K562 (cell line): ENCODE measurements around the gene LPXN. TPM values are rescaled to one million over a fixed set of nuclear protein-coding genes. Genes with fewer than 3 reads are reported as not detected.

Source experiments
- ATAC-seq: fragments of 200-7000 bp; cut with Tn5 transposase; 3 replicates; pipeline ENCODE4 v1.9.1; 2020; ENCODE audit warnings: moderate library complexity
- BruUV-seq: library from RNA; stranded (reverse); fragments of 400-500 nt; replicated peaks from 2 replicates; lab custom pipeline; 2021; lab: Mats Ljungman, UMichigan
- CTCF ChIA-PET: fragments of 300-600 bp; formaldehyde crosslinking; extraction: SDS; loops from one replicate; lab custom pipeline; 2021; ENCODE audit warnings: low intra/inter-chr PET ratio; lab: Yijun Ruan, JAX
- POLR2A ChIA-PET: fragments of 300-600, 350-650 bp; sonication (Branson Sonifier 250); formaldehyde crosslinking; extraction: SDS; loops from one replicate; lab custom pipeline; 2021; ENCODE audit warnings: antibody characterized with exemption, inconsistent platforms; lab: Yijun Ruan, JAX
- DNase-seq, 4 experiments: peaks; one replicate each; pipeline versions ENCODE4 v3.0.0 to v3.0.0-alpha.2; 2011 to 2018; ENCODE audit warnings: low spot score in 3 of 4, mixed read lengths in 3 of 4; ENCODE audit errors: extremely low read depth in 1 of 4
- FAIRE-seq: peaks from 2 replicates; lab custom pipeline; 2011; peaks lifted over from hg19 to GRCh38; lab: Jason Lieb, UNC
- H2AFZ ChIP-seq: 2 replicates; pipeline ENCODE4 v1.6.0; 2011; ENCODE audit warnings: low read depth, low read length, control low read depth, inconsistent platforms
- H3K27ac ChIP-seq: fragments of 200-600 bp; 3 replicates; pipeline ENCODE4 v1.8.0; 2011; ENCODE audit warnings: low read depth, mild to moderate bottlenecking, control low read depth, inconsistent platforms, low read length, moderate library complexity, mixed read lengths; ENCODE audit errors: extremely low read depth
- H3K27me3 ChIP-seq, 2 experiments: fragments of 300-600 bp in 1 of 2; 2 replicates in 1 of 2; 3 replicates in 1 of 2; pipeline versions ENCODE4 v1.6.0 to v1.8.0; 2011; ENCODE audit warnings: inconsistent platforms in 2 of 2, low read length in 2 of 2, mild to moderate bottlenecking in 1 of 2, mixed read lengths in 1 of 2, moderate library complexity in 1 of 2; ENCODE audit not compliant: control insufficient read depth in 2 of 2, insufficient read depth in 2 of 2
- H3K36me3 ChIP-seq: fragments of 300-600 bp; 3 replicates; pipeline ENCODE4 v1.8.0; 2011; ENCODE audit warnings: mild to moderate bottlenecking, low read length, inconsistent platforms; ENCODE audit not compliant: control insufficient read depth, insufficient read depth
- H3K4me1 ChIP-seq, 2 experiments: fragments of 200-600 bp in 1 of 2; replicated peaks in 1 of 2; 2 replicates in 1 of 2; 3 replicates in 1 of 2; pipeline versions ENCODE4 v1.5.1 to v1.8.0; 2011; ENCODE audit warnings: inconsistent platforms in 2 of 2, low read length in 2 of 2, mild to moderate bottlenecking in 1 of 2, mixed read lengths in 1 of 2, moderate library complexity in 1 of 2; ENCODE audit not compliant: control insufficient read depth in 2 of 2, insufficient read depth in 2 of 2
- H3K4me2 ChIP-seq: 2 replicates; pipeline ENCODE4 v1.6.1; 2011; ENCODE audit warnings: low read length, control low read depth, inconsistent platforms, mixed read lengths; ENCODE audit not compliant: insufficient read depth
- H3K4me3 ChIP-seq: fragments of 200-600 bp; sonication (generic), shearing (Covaris generic); 2 replicates; pipeline ENCODE4 v1.5.1; 2016; ENCODE audit warnings: control low read depth, inconsistent platforms
- H3K79me2 ChIP-seq: fragments of 200-600 bp; 3 replicates; pipeline ENCODE4 v1.8.0; 2011; ENCODE audit warnings: low read length, inconsistent platforms; ENCODE audit not compliant: control insufficient read depth, insufficient read depth
- H3K9ac ChIP-seq, 2 experiments: 2 replicates each; pipeline versions ENCODE4 v1.6.0 to v1.6.1; 2011; ENCODE audit warnings: low read depth in 2 of 2, low read length in 2 of 2, control low read depth in 1 of 2, inconsistent platforms in 1 of 2, mild to moderate bottlenecking in 1 of 2, mixed read lengths in 1 of 2; ENCODE audit not compliant: insufficient read depth in 1 of 2
- H3K9me1 ChIP-seq: one replicate; pipeline ENCODE4 v1.6.0; 2011; ENCODE audit warnings: inconsistent platforms, mild to moderate bottlenecking, low read length, moderate library complexity; ENCODE audit not compliant: control insufficient read depth, insufficient read depth
- H3K9me3 ChIP-seq: replicated peaks from 2 replicates; pipeline ENCODE4 v1.5.1; 2011; ENCODE audit warnings: low read depth, low read length, inconsistent platforms; ENCODE audit not compliant: control insufficient read depth, insufficient read depth
- H4K20me1 ChIP-seq: replicated peaks from 2 replicates; pipeline ENCODE4 v1.6.1; 2011; ENCODE audit warnings: low read length, inconsistent platforms, mixed read lengths; ENCODE audit not compliant: control insufficient read depth, insufficient read depth
- BRD4 ChIP-seq: fragments of 200-600 bp; sonication (generic); IDR thresholded peaks from 2 replicates; pipeline ENCODE4 v1.6.1; 2017; ENCODE audit warnings: inconsistent platforms
- ETV1 ChIP-seq: fragments of 450-650 bp; conservative IDR thresholded peaks from 2 replicates; pipeline ENCODE4 v1.6.1; 2016; ENCODE audit warnings: missing genetic modification characterization, control low read depth, low read depth, missing compliant biosample characterization
- FOXA1 ChIP-seq: fragments of 450-650 bp; IDR thresholded peaks from 2 replicates; pipeline ENCODE4 v1.6.1; 2016; ENCODE audit warnings: mild to moderate bottlenecking, borderline replicate concordance
- FOXM1 ChIP-seq, 2 experiments: fragments of 450-650 bp in 1 of 2; sonication (generic) in 1 of 2; formaldehyde crosslinking in 1 of 2; IDR thresholded peaks; 2 replicates each; pipeline versions ENCODE4 v1.6.1 to v1.9.0; 2017 to 2022; ENCODE audit warnings: low read depth in 2 of 2, mild to moderate bottlenecking in 2 of 2, missing genetic modification reagents in 1 of 2, moderate library complexity in 1 of 2
- GATAD2B ChIP-seq: fragments of 450-650 bp; IDR thresholded peaks from 2 replicates; pipeline ENCODE4 v1.6.1; 2017; ENCODE audit warnings: mild to moderate bottlenecking, borderline replicate concordance
- HLTF ChIP-seq: fragments of 450-650 bp; IDR thresholded peaks from 2 replicates; pipeline ENCODE4 v1.6.1; 2016
- HNRNPUL1 ChIP-seq: fragments of 200-400 bp; formaldehyde crosslinking; IDR thresholded peaks from 2 replicates; pipeline ENCODE4 v1.6.1; 2017; ENCODE audit warnings: low read length
- KAT7 ChIP-seq: sonication (generic); formaldehyde crosslinking; IDR thresholded peaks from 2 replicates; pipeline ENCODE4 v1.8.0; 2022; ENCODE audit warnings: missing genetic modification reagents, mild to moderate bottlenecking, borderline replicate concordance
- MAZ ChIP-seq, 2 experiments: fragments of 450-650 bp in 1 of 2; sonication (generic) in 1 of 2; formaldehyde crosslinking; IDR thresholded peaks in 1 of 2; conservative IDR thresholded peaks in 1 of 2; 2 replicates each; pipeline versions ENCODE4 v1.4.0 to v1.5.0; 2020; ENCODE audit warnings: mild to moderate bottlenecking in 1 of 2, missing genetic modification reagents in 1 of 2
- NR2C2 ChIP-seq, 2 experiments: fragments of 200-800 bp in 1 of 2; sonication (Bioruptor generic) in 1 of 2; sonication (generic) in 1 of 2; formaldehyde crosslinking in 1 of 2; IDR thresholded peaks; 2 replicates each; pipeline versions ENCODE4 v1.6.1 to v1.8.0; 2016 to 2022; ENCODE audit warnings: mild to moderate bottlenecking in 1 of 2, missing compliant biosample characterization in 1 of 2, missing genetic modification characterization in 1 of 2, missing genetic modification reagents in 1 of 2
- SAFB2 ChIP-seq: fragments of 200-400 bp; formaldehyde crosslinking; IDR thresholded peaks from 2 replicates; pipeline ENCODE4 v1.6.1; 2018; ENCODE audit warnings: borderline replicate concordance, low read length, low read depth, moderate library complexity; ENCODE audit not compliant: severe bottlenecking
- ZEB2 ChIP-seq: fragments of 450-650 bp; IDR thresholded peaks from 2 replicates; pipeline ENCODE4 v1.6.1; 2016
- ZNF212 ChIP-seq: fragments of 450-650 bp; formaldehyde crosslinking; IDR thresholded peaks from 2 replicates; pipeline ENCODE4 v1.4.0; 2020; ENCODE audit warnings: mild to moderate bottlenecking
- ZNF561 ChIP-seq: fragments of 450-650 bp; formaldehyde crosslinking; conservative IDR thresholded peaks from 2 replicates; pipeline ENCODE4 v1.4.0; 2020; ENCODE audit warnings: mild to moderate bottlenecking, moderate library complexity
- ZSCAN29 ChIP-seq: fragments of 450-650 bp; IDR thresholded peaks from 2 replicates; pipeline ENCODE4 v1.6.1; 2017
- WGBS: fragments of 100-300 bp; shearing (Covaris generic); methylation state at CpG from one replicate; pipeline ENCODE4 v1.1.6; 2016; ENCODE audit warnings: low coverage, mixed read lengths; ENCODE audit not compliant: insufficient coverage; ENCODE audit errors: missing lambda C conversion rate; 5-methylcytosine and 5-hydroxymethylcytosine counted together
- in situ Hi-C: fragments of 300-500 bp; cut with MboI; formaldehyde crosslinking; loops from 4 replicates; pipeline ENCODE4 v1.15.0; 2018; ENCODE audit warnings: inconsistent platforms, mixed read lengths
- intact Hi-C: fragments of 100-400 bp; cut with micrococcal nuclease; formaldehyde crosslinking; loops from 2 replicates; pipeline ENCODE4 v1.14.2; 2022
- polyA plus RNA-seq, 8 experiments: library from polyadenylated mRNA; depleted of rRNA in 4 of 8; stranded (reverse) in 5 of 8; unstranded in 3 of 8; fragments of >200 nt; fragmentation: Nextera tagmentation in 2 of 8; fragmentation: Illumina TruSeq in 1 of 8; extraction: Ambion mirVana in 2 of 8; extraction: Trizol in 1 of 8; gene quantifications; 2 replicates each; pipeline versions ENCODE4 v1.2.1 to v1.2.3, GENCODE V29; 2011 to 2014; ENCODE audit warnings: inconsistent platforms in 1 of 8, missing spikeins in 1 of 8
- total RNA-seq, 7 experiments: library from RNA; depleted of rRNA in 6 of 7; stranded (reverse); fragments of >200 nt in 6 of 7; fragmentation: Illumina TruSeq in 2 of 7; extraction: Trizol in 2 of 7; gene quantifications; 2 replicates each; pipeline versions ENCODE4 v1.2.1 to v1.2.3, GENCODE V29; 2011 to 2021; ENCODE audit warnings: low replicate concordance in 1 of 7
- TF ChIP-seq, protein P1 (sequence below): fragments of 250-450 bp; sonication (Bioruptor Pico); IDR thresholded peaks from 2 replicates; pipeline ENCODE4 v1.8.0; 2022; ENCODE audit warnings: moderate library complexity, mild to moderate bottlenecking, inconsistent platforms
- TF ChIP-seq, protein P2 (sequence below): fragments of 250-450 bp; sonication (Bioruptor Pico); IDR thresholded peaks from 2 replicates; pipeline ENCODE4 v1.9.0; 2021; ENCODE audit warnings: mild to moderate bottlenecking, inconsistent platforms
- TF ChIP-seq, protein P3 (sequence below): fragments of 450-650 bp; conservative IDR thresholded peaks from 2 replicates; pipeline ENCODE4 v1.6.1; 2016; ENCODE audit warnings: missing genetic modification characterization, low read depth, mild to moderate bottlenecking, missing compliant biosample characterization, moderate library complexity

The LPXN gene
- total and polyA plus RNA-seq, 9 of the 15 experiments (the other 6 are each of a cell fraction or from before 2014, with no cell fraction given) = 0.73 to 3.1 (median 2.0) TPM

DNA sequence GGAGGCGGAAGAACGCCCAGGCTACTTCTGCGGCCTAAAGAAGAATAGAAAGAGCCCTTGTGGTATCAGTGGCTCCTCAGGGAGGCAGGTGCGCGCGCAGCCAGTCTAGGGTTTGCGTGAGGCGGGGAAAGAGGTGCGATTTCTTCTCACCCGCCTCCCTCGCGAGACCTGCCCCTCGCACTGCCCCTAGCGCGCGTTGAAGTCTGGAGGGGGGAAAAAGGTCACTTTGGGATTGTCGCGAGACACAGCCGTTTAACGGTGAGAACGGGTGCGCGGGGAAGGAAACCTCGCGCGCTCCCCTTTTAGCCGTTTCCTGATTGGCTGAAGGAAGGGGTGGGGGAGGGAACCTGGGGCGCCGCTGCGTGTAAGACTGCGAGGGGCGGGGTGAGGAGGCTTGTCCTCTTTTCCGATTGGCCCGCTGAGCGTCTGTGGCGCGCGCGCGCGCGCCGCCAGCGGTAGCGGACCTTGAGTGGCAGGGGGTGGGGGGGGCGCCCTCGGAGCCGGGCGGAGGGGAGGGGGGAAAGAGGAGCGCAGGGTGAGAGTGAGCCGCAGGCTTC, 3.1 kb upstream of the LPXN start, which contains the start of gene ZFP91:
ZFP91 (plus strand) TSS at position 429 of the 557 bp plus-strand sequence. CDS start 219 bp downstream, outside the sequence.
- H4K20me1 ChIP-seq = peaks cover 5% of the 10 kb centered on the region; the same call in 1 of the 2 replicates
- ChIA-PET CTCF (interaction anchor here (0.6 to 3.0 kb wide), 4 partner anchors 37 to 1067 kb away, joined by 3 to 15 read pairs (median 3); no protein-coding TSS in a partner anchor), POLR2A (interaction anchor here (0.6 to 1.7 kb wide), 6 partner anchors 15 to 322 kb away, joined by 3 to 5 read pairs (median 3); no protein-coding TSS in a partner anchor)
- H3K27me3 ChIP-seq = no peaks in the 10 kb centered on the region
- in situ Hi-C loops = no loop called here
- H3K9ac ChIP-seq = peak within 1 kb of the TSS; percentile 99
- peaks cover 16% of the 10 kb centered on the region; the same call in 2 of the 3 replicates for H3K36me3 ChIP-seq
- no TSS peak for BruUV-seq
- no peaks in the 10 kb centered on the region for H3K9me1 ChIP-seq
- H3K4me3 ChIP-seq = peak within 1 kb of the TSS; percentile 87
- no peaks in the 10 kb centered on the region for H3K9me3 ChIP-seq
- WGBS = 1% methylated on average over 20 of the region's 51 CpGs
- peak within 1 kb of the TSS; percentile 90 for H2AFZ ChIP-seq
- H3K4me2 ChIP-seq = peak within 1 kb of the TSS; percentile 94
- peak; percentile 93 to 98 (median 94) for DNase-seq
- intact Hi-C loops = loop anchor here (1.0 to 10.0 kb wide), 4 partner anchors 194 to 911 kb away; partner anchors contain the start of gene FAM111A
- H3K79me2 ChIP-seq = peaks cover 71% of the 10 kb centered on the region
- peaks cover 12 to 20% of the 10 kb centered on the region in 2 experiments for H3K4me1 ChIP-seq
- ATAC-seq = peak; percentile 75
- peak within 1 kb of the TSS; percentile 99 for H3K27ac ChIP-seq
- FAIRE-seq = peak; percentile 86
- TF ChIP-seq SAFB2 = no peak
- no peak for TF ChIP-seq ZSCAN29
- TF ChIP-seq HNRNPUL1 = no peak
- TF ChIP-seq HLTF = no peak
- no peak for TF ChIP-seq ETV1 (tag)
- no peak for TF ChIP-seq NR2C2 (CRISPR knock-in tag; IDR thresholded peaks at IDR 0.05)
- peak; percentile 84 for TF ChIP-seq NR2C2 (tag; IDR thresholded peaks at IDR 0.05)
- TF ChIP-seq, protein P1, sequence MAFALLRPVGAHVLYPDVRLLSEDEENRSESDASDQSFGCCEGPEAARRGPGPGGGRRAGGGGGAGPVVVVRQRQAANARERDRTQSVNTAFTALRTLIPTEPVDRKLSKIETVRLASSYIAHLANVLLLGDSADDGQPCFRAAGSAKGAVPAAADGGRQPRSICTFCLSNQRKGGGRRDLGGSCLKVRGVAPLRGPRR (CRISPR knock-in tag) = no peak
- TF ChIP-seq GATAD2B = no peak
- TF ChIP-seq ZEB2 = no peak
- TF ChIP-seq BRD4 = peak; percentile 14; the same call in 1 of the 2 replicates
- TF ChIP-seq FOXM1 (IDR thresholded peaks at IDR 0.05; ENCODE audit: low read depth) = peak; percentile 93
- no peak for TF ChIP-seq FOXM1 (CRISPR knock-in tag; IDR thresholded peaks at IDR 0.05; ENCODE audit: low read depth)
- TF ChIP-seq FOXA1 = no peak
- TF ChIP-seq, protein P2, sequence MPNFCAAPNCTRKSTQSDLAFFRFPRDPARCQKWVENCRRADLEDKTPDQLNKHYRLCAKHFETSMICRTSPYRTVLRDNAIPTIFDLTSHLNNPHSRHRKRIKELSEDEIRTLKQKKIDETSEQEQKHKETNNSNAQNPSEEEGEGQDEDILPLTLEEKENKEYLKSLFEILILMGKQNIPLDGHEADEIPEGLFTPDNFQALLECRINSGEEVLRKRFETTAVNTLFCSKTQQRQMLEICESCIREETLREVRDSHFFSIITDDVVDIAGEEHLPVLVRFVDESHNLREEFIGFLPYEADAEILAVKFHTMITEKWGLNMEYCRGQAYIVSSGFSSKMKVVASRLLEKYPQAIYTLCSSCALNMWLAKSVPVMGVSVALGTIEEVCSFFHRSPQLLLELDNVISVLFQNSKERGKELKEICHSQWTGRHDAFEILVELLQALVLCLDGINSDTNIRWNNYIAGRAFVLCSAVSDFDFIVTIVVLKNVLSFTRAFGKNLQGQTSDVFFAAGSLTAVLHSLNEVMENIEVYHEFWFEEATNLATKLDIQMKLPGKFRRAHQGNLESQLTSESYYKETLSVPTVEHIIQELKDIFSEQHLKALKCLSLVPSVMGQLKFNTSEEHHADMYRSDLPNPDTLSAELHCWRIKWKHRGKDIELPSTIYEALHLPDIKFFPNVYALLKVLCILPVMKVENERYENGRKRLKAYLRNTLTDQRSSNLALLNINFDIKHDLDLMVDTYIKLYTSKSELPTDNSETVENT (CRISPR knock-in tag) = peak; percentile 63
- no peak for TF ChIP-seq ZNF561
- TF ChIP-seq ZNF212 (CRISPR knock-in tag) = 0 out of 2 replicates have a peak, but pooled peaks have one; percentile 16
- TF ChIP-seq, protein P3, sequence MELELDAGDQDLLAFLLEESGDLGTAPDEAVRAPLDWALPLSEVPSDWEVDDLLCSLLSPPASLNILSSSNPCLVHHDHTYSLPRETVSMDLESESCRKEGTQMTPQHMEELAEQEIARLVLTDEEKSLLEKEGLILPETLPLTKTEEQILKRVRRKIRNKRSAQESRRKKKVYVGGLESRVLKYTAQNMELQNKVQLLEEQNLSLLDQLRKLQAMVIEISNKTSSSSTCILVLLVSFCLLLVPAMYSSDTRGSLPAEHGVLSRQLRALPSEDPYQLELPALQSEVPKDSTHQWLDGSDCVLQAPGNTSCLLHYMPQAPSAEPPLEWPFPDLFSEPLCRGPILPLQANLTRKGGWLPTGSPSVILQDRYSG (tag) = no peak
- peak in 1 of 2 experiments; percentile 11; a peak in 2 of 4 replicates for TF ChIP-seq MAZ (CRISPR knock-in tag; conservative IDR thresholded peaks at IDR 0.05 in 1 of 2, IDR thresholded peaks at IDR 0.05 in 1 of 2)
- TF ChIP-seq KAT7 (CRISPR knock-in tag) = no peak
